ENCODE measurements around the gene DNAJC3.

- TF ChIP-seq, protein P1, sequence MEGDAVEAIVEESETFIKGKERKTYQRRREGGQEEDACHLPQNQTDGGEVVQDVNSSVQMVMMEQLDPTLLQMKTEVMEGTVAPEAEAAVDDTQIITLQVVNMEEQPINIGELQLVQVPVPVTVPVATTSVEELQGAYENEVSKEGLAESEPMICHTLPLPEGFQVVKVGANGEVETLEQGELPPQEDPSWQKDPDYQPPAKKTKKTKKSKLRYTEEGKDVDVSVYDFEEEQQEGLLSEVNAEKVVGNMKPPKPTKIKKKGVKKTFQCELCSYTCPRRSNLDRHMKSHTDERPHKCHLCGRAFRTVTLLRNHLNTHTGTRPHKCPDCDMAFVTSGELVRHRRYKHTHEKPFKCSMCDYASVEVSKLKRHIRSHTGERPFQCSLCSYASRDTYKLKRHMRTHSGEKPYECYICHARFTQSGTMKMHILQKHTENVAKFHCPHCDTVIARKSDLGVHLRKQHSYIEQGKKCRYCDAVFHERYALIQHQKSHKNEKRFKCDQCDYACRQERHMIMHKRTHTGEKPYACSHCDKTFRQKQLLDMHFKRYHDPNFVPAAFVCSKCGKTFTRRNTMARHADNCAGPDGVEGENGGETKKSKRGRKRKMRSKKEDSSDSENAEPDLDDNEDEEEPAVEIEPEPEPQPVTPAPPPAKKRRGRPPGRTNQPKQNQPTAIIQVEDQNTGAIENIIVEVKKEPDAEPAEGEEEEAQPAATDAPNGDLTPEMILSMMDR (IDR thresholded peaks at IDR 0.05; ENCODE audit: poor library complexity): no peak
- TF ChIP-seq EZH2phosphoT487 (IDR thresholded peaks at IDR 0.05; ENCODE audit: low read depth, severe bottlenecking, unreplicated experiment): no peak
Observed at GRCh38 chr13:95713651-95714050, 36.7 kb downstream of the DNAJC3 start.
